Adipocyte (in vitro differentiated cells): Measurements from ENCODE around the gene KCTD6.

Experiments used
- DNase-seq: peaks from one replicate; pipeline ENCODE4 v3.0.0-alpha.2; 2015; ENCODE audit warnings: low read depth
- H3K27me3 ChIP-seq: replicated peaks from 2 replicates; pipeline ENCODE4 v1.7.0; 2013; ENCODE audit warnings: mild to moderate bottlenecking, low read length, moderate library complexity; ENCODE audit not compliant: control insufficient read depth, insufficient read depth
- H3K36me3 ChIP-seq: 2 replicates; pipeline ENCODE4 v1.7.0; 2013; ENCODE audit warnings: low read length, mild to moderate bottlenecking, moderate library complexity; ENCODE audit not compliant: control insufficient read depth, insufficient read depth, severe bottlenecking
- H3K4me1 ChIP-seq: 2 replicates; pipeline ENCODE4 v1.7.0; 2013; ENCODE audit warnings: mild to moderate bottlenecking, low read length, moderate library complexity; ENCODE audit not compliant: control insufficient read depth, insufficient read depth
- H3K4me3 ChIP-seq: 2 replicates; pipeline ENCODE4 v1.7.0; 2013; ENCODE audit warnings: mild to moderate bottlenecking, low read length, moderate library complexity
- H3K9ac ChIP-seq: 2 replicates; pipeline ENCODE4 v1.7.0; 2013; ENCODE audit warnings: mild to moderate bottlenecking, low read length, moderate library complexity
- H3K9me3 ChIP-seq: 2 replicates; pipeline ENCODE4 v1.7.0; 2013; ENCODE audit warnings: mild to moderate bottlenecking, low read length, moderate library complexity; ENCODE audit not compliant: control insufficient read depth

The KCTD6 gene

DNA sequence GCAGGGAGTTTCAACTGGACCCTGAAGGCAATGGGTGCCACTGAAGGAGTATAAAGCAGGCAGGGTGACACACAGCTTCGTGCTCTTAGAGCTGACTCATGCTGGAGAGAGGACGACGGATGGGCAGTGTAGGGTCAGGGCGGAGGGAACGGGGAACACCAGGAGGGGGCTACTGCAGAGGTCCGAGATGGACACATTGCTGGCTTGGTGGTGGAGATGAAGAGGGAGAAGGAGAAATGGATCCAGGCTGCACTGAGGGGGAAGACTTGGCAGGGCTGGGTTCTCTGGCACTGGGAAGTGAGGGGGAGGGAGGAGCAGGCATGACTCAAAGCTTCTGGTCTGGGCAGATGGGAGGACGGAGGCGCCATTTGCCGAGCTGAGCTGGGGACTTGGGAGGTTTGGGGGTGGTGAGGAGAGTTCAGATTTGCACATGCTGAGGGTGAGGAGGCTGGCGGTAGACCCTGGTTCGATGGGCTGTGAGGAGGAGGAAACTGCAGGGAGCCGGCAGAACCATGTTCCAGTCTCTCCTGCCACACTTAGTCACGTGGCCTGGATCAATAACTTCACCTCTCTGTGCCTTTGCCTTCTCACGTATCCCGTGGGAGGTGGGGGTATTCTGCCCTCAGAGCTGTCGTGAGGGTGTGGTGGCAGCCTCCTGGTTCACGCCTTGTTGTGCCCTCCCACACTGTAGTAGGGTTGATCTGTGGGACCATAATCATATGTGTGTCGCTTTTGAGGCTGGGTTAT is 4.6 kb upstream of the KCTD6 start:
- Histone ChIP-seq H3K4me3 (peak overlapping the region; percentile 46), H3K36me3 (no peaks in the 10 kb centered on the region), H3K9ac (peak overlapping the region; percentile 25), H3K9me3 (no peaks in the 10 kb centered on the region), H3K4me1 (peaks cover 19% of the 10 kb centered on the region), H3K27me3 (no peaks in the 10 kb centered on the region)
- peak; percentile 38 for DNase-seq

DNA sequence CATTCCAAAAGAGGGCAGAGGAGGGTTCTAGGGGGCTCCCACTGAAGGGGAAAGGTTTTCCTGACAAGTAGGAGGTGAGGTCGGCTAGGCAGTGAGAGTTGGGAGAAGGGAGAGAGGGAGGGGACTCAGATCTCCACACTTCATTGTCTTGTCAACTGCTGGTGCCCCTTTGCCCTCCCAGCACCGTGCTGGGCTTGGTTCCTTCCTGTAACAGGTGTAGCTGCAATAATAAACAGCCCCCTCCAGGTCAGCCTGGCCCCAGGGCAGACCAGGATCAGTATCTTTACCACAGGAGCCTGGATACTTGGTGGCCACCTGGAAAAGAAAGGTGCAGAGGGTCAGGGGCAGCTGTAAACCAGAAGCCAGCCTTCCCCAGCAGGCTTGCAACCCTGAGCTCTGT is 2.9 kb upstream of the KCTD6 start:
- Histone ChIP-seq H3K9me3 (no peaks in the 10 kb centered on the region), H3K36me3 (no peaks in the 10 kb centered on the region), H3K4me3 (no peak overlapping the region), H3K9ac (no peak overlapping the region), H3K27me3 (no peaks in the 10 kb centered on the region), H3K4me1 (peaks cover 32% of the 10 kb centered on the region)
- no peak for DNase-seq

GRCh38 chr3:58490860-58491501 is 915 bp upstream of the KCTD6 start:
- H3K9me3 ChIP-seq: no peaks in the 10 kb centered on the region
- no peaks in the 10 kb centered on the region for H3K27me3 ChIP-seq
- no peak for DNase-seq
- peak overlapping the region; percentile 82 for H3K9ac ChIP-seq
- H3K4me1 ChIP-seq: peaks cover 49% of the 10 kb centered on the region
- H3K36me3 ChIP-seq: no peaks in the 10 kb centered on the region
- peak overlapping the region; percentile 79 for H3K4me3 ChIP-seq

GRCh38 chr3:58492494-58492905 is 604 bp downstream of the KCTD6 start:
- Histone ChIP-seq H3K27me3 (no peaks in the 10 kb centered on the region), H3K9ac (peak overlapping the region; percentile 88), H3K4me3 (peak overlapping the region; percentile 93), H3K36me3 (no peaks in the 10 kb centered on the region), H3K4me1 (peaks cover 55% of the 10 kb centered on the region), H3K9me3 (no peaks in the 10 kb centered on the region)
- DNase-seq: peak; percentile 39

- peak overlapping the region; percentile 88 for H3K9ac ChIP-seq
- no peak for DNase-seq
- no peaks in the 10 kb centered on the region for H3K27me3 ChIP-seq
- H3K4me3 ChIP-seq: peak overlapping the region; percentile 28
- H3K9me3 ChIP-seq: no peaks in the 10 kb centered on the region
- no peaks in the 10 kb centered on the region for H3K36me3 ChIP-seq
- peaks cover 64% of the 10 kb centered on the region for H3K4me1 ChIP-seq
Observed at GRCh38 chr3:58494107-58494506, 2.2 kb downstream of the KCTD6 start.

DNA sequence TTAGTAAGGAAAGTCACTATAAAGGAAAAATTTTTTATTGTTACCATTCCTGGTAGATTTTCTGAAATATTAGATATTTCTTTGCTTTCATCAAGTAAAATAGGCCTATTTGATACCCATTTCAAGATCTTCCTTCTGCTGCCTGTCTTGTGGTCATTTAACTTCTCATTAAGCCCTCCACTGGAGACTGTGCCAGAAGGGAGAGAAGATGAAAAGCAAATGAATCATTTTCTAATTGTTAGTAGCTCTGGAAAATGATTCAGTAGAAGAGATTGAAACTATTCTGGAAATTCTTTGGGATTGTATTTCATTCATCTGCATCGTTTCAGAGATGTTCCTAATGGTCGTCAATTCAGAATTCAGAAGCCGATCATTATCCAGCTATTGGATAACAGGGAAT is 3.2 kb downstream of the KCTD6 start:
- H3K27me3 ChIP-seq: no peaks in the 10 kb centered on the region
- peaks cover 74% of the 10 kb centered on the region for H3K4me1 ChIP-seq
- no peak for DNase-seq
- no peak overlapping the region for H3K9ac ChIP-seq
- no peak overlapping the region for H3K4me3 ChIP-seq
- H3K9me3 ChIP-seq: no peaks in the 10 kb centered on the region
- no peaks in the 10 kb centered on the region for H3K36me3 ChIP-seq

- peaks cover 9% of the 10 kb centered on the region for H3K36me3 ChIP-seq
- no peak overlapping the region for H3K4me3 ChIP-seq
- no peaks in the 10 kb centered on the region for H3K9me3 ChIP-seq
- no peak for DNase-seq
- H3K9ac ChIP-seq: no peak overlapping the region
- peaks cover 69% of the 10 kb centered on the region for H3K4me1 ChIP-seq
- H3K27me3 ChIP-seq: no peaks in the 10 kb centered on the region
Observed at GRCh38 chr3:58496206-58496857, 4.4 kb downstream of the KCTD6 start.

GRCh38 chr3:58497097-58497496 is 5.2 kb downstream of the KCTD6 start:
- peaks cover 16% of the 10 kb centered on the region for H3K36me3 ChIP-seq
- H3K9me3 ChIP-seq: no peaks in the 10 kb centered on the region
- peak overlapping the region; percentile 42 for H3K4me3 ChIP-seq
- peak overlapping the region; percentile 46 for H3K9ac ChIP-seq
- H3K27me3 ChIP-seq: no peaks in the 10 kb centered on the region
- peaks cover 68% of the 10 kb centered on the region for H3K4me1 ChIP-seq
- DNase-seq: peak; percentile 17

- H3K36me3 ChIP-seq: peaks cover 63% of the 10 kb centered on the region
- H3K4me1 ChIP-seq: peaks cover 27% of the 10 kb centered on the region
- H3K27me3 ChIP-seq: no peaks in the 10 kb centered on the region
- no peak overlapping the region for H3K9ac ChIP-seq
- no peak for DNase-seq
- H3K4me3 ChIP-seq: no peak overlapping the region
- no peaks in the 10 kb centered on the region for H3K9me3 ChIP-seq
Observed at GRCh38 chr3:58502872-58503271, 11.0 kb downstream of the KCTD6 start.

GRCh38 chr3:58507356-58508078 is 15.6 kb downstream of the KCTD6 start:
- Histone ChIP-seq H3K9ac (no peak overlapping the region), H3K36me3 (peaks cover 75% of the 10 kb centered on the region), H3K27me3 (no peaks in the 10 kb centered on the region), H3K4me3 (no peak overlapping the region), H3K4me1 (peaks cover 4% of the 10 kb centered on the region), H3K9me3 (no peaks in the 10 kb centered on the region)
- no peak for DNase-seq

GRCh38 chr3:58508437-58508836 is 16.5 kb downstream of the KCTD6 start:
- Histone ChIP-seq H3K36me3 (peaks cover 77% of the 10 kb centered on the region), H3K9ac (no peak overlapping the region), H3K27me3 (no peaks in the 10 kb centered on the region), H3K9me3 (no peaks in the 10 kb centered on the region), H3K4me3 (no peak overlapping the region), H3K4me1 (no peaks in the 10 kb centered on the region)
- DNase-seq: no peak
